ENCODE measurements around the gene FNDC7.

DNA sequence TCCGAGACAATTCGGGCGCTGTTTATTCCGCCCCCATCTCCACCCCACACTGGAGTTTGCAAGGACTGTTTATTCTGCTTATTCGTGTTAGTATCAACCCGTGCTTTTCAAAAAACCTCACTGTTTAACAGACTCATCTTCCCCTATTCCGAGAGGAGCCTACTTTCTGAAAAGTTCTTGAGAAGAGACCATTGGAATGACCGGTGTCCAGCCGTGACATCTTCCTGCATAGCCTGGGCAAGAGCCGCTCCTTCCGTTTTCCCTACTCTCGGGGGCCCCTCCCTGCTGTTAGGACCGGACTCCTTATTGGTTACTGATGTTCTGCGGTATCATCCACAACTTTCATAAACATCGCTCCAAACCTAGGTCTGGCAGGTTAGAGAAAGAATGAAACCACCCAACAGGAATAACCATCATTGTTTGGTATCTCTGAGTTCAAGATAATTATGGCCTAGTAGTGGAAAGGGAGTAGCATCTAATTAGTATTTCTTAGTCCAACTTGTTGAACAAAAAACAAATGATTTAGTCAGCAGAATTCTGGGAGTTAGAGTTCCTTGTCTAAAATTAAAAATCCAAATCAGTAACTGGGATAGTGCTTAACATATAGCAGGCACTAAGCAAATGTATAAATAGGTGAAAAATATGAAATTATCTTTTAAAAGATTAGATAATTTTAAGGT, 34.6 kb downstream of the FNDC7 start:
- TF ChIP-seq, protein P1, sequence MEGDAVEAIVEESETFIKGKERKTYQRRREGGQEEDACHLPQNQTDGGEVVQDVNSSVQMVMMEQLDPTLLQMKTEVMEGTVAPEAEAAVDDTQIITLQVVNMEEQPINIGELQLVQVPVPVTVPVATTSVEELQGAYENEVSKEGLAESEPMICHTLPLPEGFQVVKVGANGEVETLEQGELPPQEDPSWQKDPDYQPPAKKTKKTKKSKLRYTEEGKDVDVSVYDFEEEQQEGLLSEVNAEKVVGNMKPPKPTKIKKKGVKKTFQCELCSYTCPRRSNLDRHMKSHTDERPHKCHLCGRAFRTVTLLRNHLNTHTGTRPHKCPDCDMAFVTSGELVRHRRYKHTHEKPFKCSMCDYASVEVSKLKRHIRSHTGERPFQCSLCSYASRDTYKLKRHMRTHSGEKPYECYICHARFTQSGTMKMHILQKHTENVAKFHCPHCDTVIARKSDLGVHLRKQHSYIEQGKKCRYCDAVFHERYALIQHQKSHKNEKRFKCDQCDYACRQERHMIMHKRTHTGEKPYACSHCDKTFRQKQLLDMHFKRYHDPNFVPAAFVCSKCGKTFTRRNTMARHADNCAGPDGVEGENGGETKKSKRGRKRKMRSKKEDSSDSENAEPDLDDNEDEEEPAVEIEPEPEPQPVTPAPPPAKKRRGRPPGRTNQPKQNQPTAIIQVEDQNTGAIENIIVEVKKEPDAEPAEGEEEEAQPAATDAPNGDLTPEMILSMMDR (IDR thresholded peaks at IDR 0.05) = no peak
- TF ChIP-seq POLR2A (IDR thresholded peaks at IDR 0.05) = no peak
